Measurements from ENCODE around the gene DNAH2.

DNAH2 gene

GRCh38 chr17:7864995-7865650 lies 147.6 kb downstream of the DNAH2 start:
- no peak for DNase-seq (ENCODE audit: low read depth in 2 of 2)

GRCh38 chr17:7867881-7868329 lies 150.4 kb downstream of the DNAH2 start:
- DNase-seq (ENCODE audit: low read depth in 2 of 2) = no peak

DNA sequence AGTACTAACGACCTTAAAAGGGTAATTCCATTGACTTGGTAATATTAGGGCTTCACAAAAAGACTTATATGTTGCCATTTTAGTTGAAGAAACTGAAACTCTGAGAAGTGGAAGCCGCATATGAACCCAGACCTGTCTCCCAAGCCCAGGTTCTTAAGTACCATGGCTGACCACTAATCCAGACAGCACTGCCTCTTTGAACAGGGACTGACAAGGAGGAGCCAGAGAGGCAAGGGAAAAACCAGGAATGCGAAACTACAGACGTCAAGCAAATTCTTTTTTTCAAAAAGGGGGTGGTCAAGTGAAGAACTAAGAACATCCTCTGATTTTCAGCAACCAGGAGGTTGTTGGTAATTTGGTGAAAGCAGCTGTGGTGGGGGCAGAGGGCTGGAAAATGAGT lies 155.5 kb downstream of the DNAH2 start:
- DNase-seq (ENCODE audit: low read depth in 2 of 2) = no peak

GRCh38 chr17:7875804-7876370 lies 158.3 kb downstream of the DNAH2 start:
- DNase-seq (ENCODE audit: low read depth in 2 of 2) = no peak

DNA sequence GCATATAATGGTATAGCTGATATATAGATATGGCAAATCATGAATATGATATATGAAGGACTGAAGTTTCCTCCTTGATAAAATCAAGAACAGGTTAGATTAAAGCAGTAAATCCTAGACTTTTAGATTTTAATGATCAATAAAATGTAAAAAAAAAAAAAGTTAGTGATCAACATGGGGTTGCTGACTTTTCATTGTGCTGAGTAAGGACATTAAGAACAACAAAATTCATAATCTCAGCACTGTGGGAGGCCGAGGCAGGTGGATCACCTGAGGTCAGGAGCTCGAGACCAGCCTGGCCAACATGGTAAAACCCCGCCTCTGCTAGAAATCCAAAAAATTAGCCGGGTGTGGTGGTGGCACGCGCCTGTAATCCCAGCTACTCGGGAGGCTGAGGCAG lies 160.7 kb downstream of the DNAH2 start:
- no peak for DNase-seq (ENCODE audit: low read depth in 2 of 2)

- no peak for DNase-seq (ENCODE audit: low read depth in 2 of 2)
These were observed 162.7 kb downstream of the DNAH2 start for GRCh38 chr17:7880076-7880868.

- no peak for DNase-seq (ENCODE audit: low read depth in 2 of 2)
These were observed 163.9 kb downstream of the DNAH2 start for GRCh38 chr17:7881276-7882054.

DNA sequence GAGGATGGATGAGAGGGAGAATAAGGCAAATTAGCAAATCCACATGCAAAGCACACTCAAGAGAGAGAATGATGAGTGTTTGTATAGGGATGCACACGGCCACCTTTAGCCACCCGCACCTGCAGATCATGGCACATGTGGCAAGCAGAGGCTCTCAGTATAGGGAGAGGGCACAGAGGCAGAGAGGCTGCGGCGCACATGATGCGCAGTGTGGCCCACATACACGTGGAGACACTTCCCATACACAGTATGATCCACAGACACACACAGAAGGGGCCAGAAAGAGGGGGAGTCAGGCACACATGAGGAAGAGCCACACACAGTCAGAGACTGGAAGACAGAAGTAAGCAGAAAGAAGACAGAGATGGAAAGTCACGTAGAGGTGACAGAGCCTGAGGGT lies 164.5 kb downstream of the DNAH2 start:
- no peak for DNase-seq (ENCODE audit: low read depth in 2 of 2)

DNA sequence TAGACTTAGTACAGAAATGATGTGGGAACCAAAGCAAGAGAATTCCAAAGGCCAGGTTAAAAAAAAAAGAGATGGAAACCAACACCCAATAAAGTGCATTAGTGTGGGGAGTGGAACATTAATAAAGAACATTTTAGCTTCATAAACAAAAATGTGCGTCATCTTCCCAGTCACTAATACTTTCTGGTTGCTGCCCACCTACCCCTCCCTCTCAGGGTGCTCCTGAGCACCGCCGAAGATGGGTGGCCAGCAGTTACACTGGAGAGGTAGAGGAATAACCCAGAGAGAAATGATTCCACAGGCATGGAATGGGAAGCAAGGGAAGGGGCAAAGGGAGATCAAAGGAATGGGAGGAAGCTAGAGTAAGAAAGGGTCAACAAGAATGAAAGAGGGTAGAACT lies 165.1 kb downstream of the DNAH2 start:
- no peak for DNase-seq (ENCODE audit: low read depth in 2 of 2)
